Neuronal stem cell (in vitro differentiated cells): ENCODE results near the gene TMEM191B.
"Not testable (repeated sequence)": the region's sequence is repeated elsewhere in the genome, so short reads cannot be mapped to it uniquely, and the experiment has no call there.

Experiments used
- DNase-seq: peaks from one replicate; pipeline ENCODE4 v3.0.0-alpha.2; 2013; ENCODE audit warnings: low spot score
- H2AFZ ChIP-seq: one replicate; pipeline ENCODE4 v1.6.1; 2013; ENCODE audit warnings: mild to moderate bottlenecking, low read length, inconsistent platforms
- H2AK5ac ChIP-seq: 2 replicates; pipeline ENCODE4 v1.6.1; 2013; ENCODE audit warnings: low read depth, mild to moderate bottlenecking, inconsistent platforms, low read length, moderate library complexity, mixed read lengths
- H2BK120ac ChIP-seq: 2 replicates; pipeline ENCODE4 v1.6.1; 2013; ENCODE audit warnings: low read depth, mild to moderate bottlenecking, inconsistent platforms, low read length, moderate library complexity, mixed read lengths
- H2BK12ac ChIP-seq: one replicate; pipeline ENCODE4 v1.6.1; 2013; ENCODE audit warnings: low read length, inconsistent platforms
- H2BK15ac ChIP-seq: 2 replicates; pipeline ENCODE4 v1.6.1; 2013; ENCODE audit warnings: mild to moderate bottlenecking, low read length, inconsistent platforms, mixed read lengths
- H2BK5ac ChIP-seq: one replicate; pipeline ENCODE4 v1.6.1; 2013; ENCODE audit warnings: inconsistent platforms, mild to moderate bottlenecking, low read length, moderate library complexity
- H3K14ac ChIP-seq: one replicate; pipeline ENCODE4 v1.6.1; 2013; ENCODE audit warnings: low read length, inconsistent platforms
- H3K18ac ChIP-seq: 2 replicates; pipeline ENCODE4 v1.6.1; 2013; ENCODE audit warnings: low read length, inconsistent platforms
- H3K23ac ChIP-seq: 2 replicates; pipeline ENCODE4 v1.6.1; 2013; ENCODE audit warnings: low read depth, mild to moderate bottlenecking, mixed read lengths, low read length, inconsistent platforms; ENCODE audit not compliant: poor library complexity
- H3K27ac ChIP-seq: replicated peaks from 3 replicates; pipeline ENCODE4 v1.5.1; 2013; ENCODE audit warnings: low read length, inconsistent platforms
- H3K27me3 ChIP-seq, 3 experiments: 2 replicates each; pipeline ENCODE4 v1.6.1; 2013; ENCODE audit warnings: low read length in 3 of 3, mild to moderate bottlenecking in 2 of 3, inconsistent platforms in 1 of 3, low read depth in 1 of 3, mixed read lengths in 1 of 3, moderate library complexity in 1 of 3; ENCODE audit not compliant: control insufficient read depth in 3 of 3, insufficient read depth in 3 of 3
- H3K36me3 ChIP-seq, 2 donors: replicated peaks in 1 of 2; 2 replicates each; pipeline ENCODE4 v1.6.1; 2013; ENCODE audit warnings: low read length in 2 of 2; ENCODE audit not compliant: control insufficient read depth in 2 of 2, insufficient read depth in 2 of 2
- H3K4ac ChIP-seq: 2 replicates; pipeline ENCODE4 v1.6.1; 2013; ENCODE audit warnings: inconsistent platforms, mild to moderate bottlenecking, low read length, moderate library complexity
- H3K4me1 ChIP-seq, 2 donors: 1 replicate in 1 of 2; 2 replicates in 1 of 2; pipeline ENCODE4 v1.6.1; 2013; ENCODE audit warnings: low read length in 2 of 2, low read depth in 1 of 2; ENCODE audit not compliant: control insufficient read depth in 2 of 2, insufficient read depth in 1 of 2
- H3K4me2 ChIP-seq: one replicate; pipeline ENCODE4 v1.6.1; 2013; ENCODE audit warnings: mild to moderate bottlenecking, low read length, inconsistent platforms; ENCODE audit not compliant: insufficient read depth, poor library complexity, severe bottlenecking
- H3K4me3 ChIP-seq, 2 donors: 2 replicates each; pipeline ENCODE4 v1.5.1; 2013; ENCODE audit warnings: low read length in 2 of 2, mild to moderate bottlenecking in 2 of 2, inconsistent platforms in 1 of 2, moderate library complexity in 1 of 2
- H3K79me1 ChIP-seq: one replicate; pipeline ENCODE4 v1.6.1; 2013; ENCODE audit warnings: low read depth, mild to moderate bottlenecking, inconsistent platforms, low read length, moderate library complexity
- H3K9ac ChIP-seq: one replicate; pipeline ENCODE4 v1.6.1; 2013; ENCODE audit warnings: mild to moderate bottlenecking, low read depth, low read length, inconsistent platforms; ENCODE audit not compliant: poor library complexity
- H3K9me3 ChIP-seq, 2 donors: replicated peaks in 1 of 2; 2 replicates each; pipeline versions ENCODE3 to v1.6.1; 2013; ENCODE audit warnings: low read length in 2 of 2, mild to moderate bottlenecking in 2 of 2, inconsistent platforms in 1 of 2, low read depth in 1 of 2, mixed read lengths in 1 of 2, moderate library complexity in 1 of 2; ENCODE audit not compliant: control insufficient read depth in 2 of 2, insufficient read depth in 1 of 2
- H4K8ac ChIP-seq: one replicate; pipeline ENCODE4 v1.6.1; 2013; ENCODE audit warnings: low read depth, mild to moderate bottlenecking, inconsistent platforms, low read length, moderate library complexity
- H4K91ac ChIP-seq: one replicate; pipeline ENCODE4 v1.6.1; 2013; ENCODE audit warnings: low read length, low read depth, mild to moderate bottlenecking, inconsistent platforms; ENCODE audit not compliant: poor library complexity
- WGBS, 2 donors: extraction: QIAGEN DNeasy Blood & Tissue Kit; methylation state at CpG; one replicate each; pipeline ENCODE4 v1.1.7; 2013; ENCODE audit warnings: missing lambda C conversion rate in 2 of 2, mixed read lengths in 1 of 2; ENCODE audit not compliant: insufficient read length in 2 of 2, insufficient replicate concordance in 1 of 2; ENCODE audit errors: extremely low coverage in 2 of 2; 5-methylcytosine and 5-hydroxymethylcytosine counted together

Gene TMEM191B

GRCh38 chr22:18539994-18540393, 12.4 kb downstream of the TMEM191B start:
- H2AK5ac ChIP-seq, H3K4me2 ChIP-seq, H3K27ac ChIP-seq, H3K4ac ChIP-seq, H3K79me1 ChIP-seq, H2BK15ac ChIP-seq, H2BK5ac ChIP-seq, H3K18ac ChIP-seq, H4K8ac ChIP-seq, H2AFZ ChIP-seq, H3K9ac ChIP-seq, H3K23ac ChIP-seq, H3K36me3 ChIP-seq, H3K27me3 ChIP-seq, H2BK12ac ChIP-seq, DNase-seq, H2BK120ac ChIP-seq, H3K14ac ChIP-seq, H3K4me1 ChIP-seq, H3K4me3 ChIP-seq, H3K9me3 ChIP-seq, H4K91ac ChIP-seq: not testable (repeated sequence)
- WGBS, 2 donors, result no CpG with 5 or more reads among the region's 6 CpGs

- not testable (repeated sequence) for H3K27ac ChIP-seq, H2AFZ ChIP-seq, H4K91ac ChIP-seq, H3K4ac ChIP-seq, H2BK5ac ChIP-seq, H2BK15ac ChIP-seq, H3K4me3 ChIP-seq, H3K9ac ChIP-seq, H2BK12ac ChIP-seq, H3K27me3 ChIP-seq, DNase-seq, H2BK120ac ChIP-seq, H3K14ac ChIP-seq, H2AK5ac ChIP-seq, H3K23ac ChIP-seq, H3K79me1 ChIP-seq, H4K8ac ChIP-seq, H3K36me3 ChIP-seq, H3K4me2 ChIP-seq, H3K18ac ChIP-seq, H3K9me3 ChIP-seq, H3K4me1 ChIP-seq
- no CpG with 5 or more reads among the region's 11 CpGs for WGBS, 2 donors
These were observed 15.8 kb downstream of the TMEM191B start for GRCh38 chr22:18543400-18543799.

GRCh38 chr22:18544615-18545014, 17.0 kb downstream of the TMEM191B start:
- not testable (repeated sequence) for DNase-seq, H2BK15ac ChIP-seq, H3K9me3 ChIP-seq, H3K36me3 ChIP-seq, H3K27ac ChIP-seq, H2AK5ac ChIP-seq, H2BK5ac ChIP-seq, H3K79me1 ChIP-seq, H3K4me3 ChIP-seq, H3K23ac ChIP-seq, H4K91ac ChIP-seq, H3K14ac ChIP-seq, H3K4me1 ChIP-seq, H3K18ac ChIP-seq, H2BK12ac ChIP-seq, H3K4me2 ChIP-seq, H3K27me3 ChIP-seq, H4K8ac ChIP-seq, H2BK120ac ChIP-seq, H2AFZ ChIP-seq, H3K9ac ChIP-seq, H3K4ac ChIP-seq
- no CpG with 5 or more reads among the region's 13 CpGs for WGBS, 2 donors

DNA sequence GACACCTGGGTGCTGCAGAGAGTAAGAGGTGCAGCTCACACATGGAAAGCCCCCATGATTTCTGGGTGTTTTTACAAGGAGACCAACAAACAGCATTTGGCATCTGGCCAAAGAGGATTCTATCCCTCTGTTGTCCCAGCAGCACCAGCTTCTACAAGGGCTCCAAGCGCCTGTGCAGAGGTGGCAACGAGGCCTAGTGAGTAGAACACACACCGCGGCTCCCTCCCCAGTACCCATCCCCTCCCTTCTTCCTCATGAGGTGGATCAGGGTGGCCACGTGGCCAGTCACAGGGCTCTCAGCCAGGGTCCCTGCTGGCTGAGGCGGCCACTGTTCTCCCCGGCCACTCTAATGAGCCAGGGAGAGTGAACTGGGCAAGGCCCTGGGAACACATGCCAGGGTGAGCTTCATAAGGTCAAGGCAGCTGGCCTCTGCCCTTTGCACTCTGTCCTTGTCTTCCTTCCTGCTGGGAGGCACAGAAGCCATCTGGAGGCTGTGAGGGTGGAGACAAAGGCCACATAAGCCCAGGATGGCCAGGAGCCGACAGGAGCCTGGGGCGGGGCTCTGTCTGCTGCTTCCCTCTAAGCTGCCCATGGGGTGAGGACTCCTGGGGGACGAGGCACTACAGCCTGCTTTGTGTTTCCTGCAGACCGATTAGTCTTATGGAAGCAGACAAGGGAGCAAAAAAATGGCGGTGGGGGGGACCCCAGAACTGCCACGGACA, 22.0 kb downstream of the TMEM191B start:
- DNase-seq, H3K4me3 ChIP-seq, H2BK120ac ChIP-seq, H3K9me3 ChIP-seq, H3K18ac ChIP-seq, H3K23ac ChIP-seq, H3K27me3 ChIP-seq, H3K14ac ChIP-seq, H3K9ac ChIP-seq, H3K27ac ChIP-seq, H3K4me2 ChIP-seq, H2AK5ac ChIP-seq, H3K4me1 ChIP-seq, H4K91ac ChIP-seq, H4K8ac ChIP-seq, H3K79me1 ChIP-seq, H3K36me3 ChIP-seq, H2BK15ac ChIP-seq, H2BK5ac ChIP-seq, H2BK12ac ChIP-seq, H2AFZ ChIP-seq, H3K4ac ChIP-seq: not testable (repeated sequence)
- WGBS, 2 donors, result no CpG with 5 or more reads among the region's 13 CpGs
